HFFc6 (cell line): ENCODE data around the gene TAL2. TPM values are rescaled to one million over a fixed set of nuclear protein-coding genes. Genes with fewer than 3 reads are reported as not detected.

Source experiments
- DNase-seq: peaks from one replicate; pipeline ENCODE4 v3.0.0-alpha.2; 2018
- H3K27ac Mint-ChIP-seq: 2 replicates; pipeline ENCODE4 v1.8.0; 2020; ENCODE audit warnings: mild to moderate bottlenecking, mixed read lengths
- H3K27me3 Mint-ChIP-seq: 2 replicates; pipeline ENCODE4 v1.8.0; 2021; ENCODE audit warnings: mild to moderate bottlenecking, moderate library complexity, mixed read lengths; ENCODE audit not compliant: insufficient read depth
- H3K36me3 Mint-ChIP-seq: 2 replicates; pipeline ENCODE4 v1.8.0; 2021; ENCODE audit warnings: low read depth, mixed read lengths
- H3K4me1 Mint-ChIP-seq: 2 replicates; pipeline ENCODE4 v1.8.0; 2020; ENCODE audit warnings: low read depth, mixed read lengths
- H3K4me3 Mint-ChIP-seq: 2 replicates; pipeline ENCODE4 v1.8.0; 2020; ENCODE audit warnings: mild to moderate bottlenecking, moderate library complexity, mixed read lengths
- H3K9me3 Mint-ChIP-seq: 2 replicates; pipeline ENCODE4 v1.8.0; 2020; ENCODE audit warnings: mild to moderate bottlenecking, mixed read lengths
- CTCF ChIP-seq: fragments of 200-600 bp; sonication (generic); IDR thresholded peaks from 2 replicates; pipeline ENCODE4 v1.5.0; 2021; ENCODE audit warnings: antibody characterized with exemption, mild to moderate bottlenecking
- total RNA-seq, 6 experiments: library from RNA; stranded (reverse); fragmentation: NEBNext Ultra II Directional; extraction: Animal tissue kit (Norgen Biotek cat#: 25700); gene quantifications; 2 replicates in 1 of 6; 3 replicates in 5 of 6; pipeline ENCODE4 v1.2.3, GENCODE V29; 2021

Gene TAL2
- total RNA-seq, 6 experiments from 2014 or later = not detected

GRCh38 chr9:105708405-105708804 is 46.1 kb downstream of the TAL2 start:
- no peaks in the 10 kb centered on the region; the same call in 1 of the 2 replicates for H3K27me3 Mint-ChIP-seq
- H3K9me3 Mint-ChIP-seq = no peaks in the 10 kb centered on the region
- H3K4me1 Mint-ChIP-seq = no peaks in the 10 kb centered on the region
- H3K4me3 Mint-ChIP-seq = no peak overlapping the region
- DNase-seq = no peak
- TF ChIP-seq CTCF = no peak
- no peaks in the 10 kb centered on the region for H3K36me3 Mint-ChIP-seq
- no peak overlapping the region for H3K27ac Mint-ChIP-seq

GRCh38 chr9:105710638-105711037 is 48.4 kb downstream of the TAL2 start:
- H3K36me3 Mint-ChIP-seq = no peaks in the 10 kb centered on the region
- no peaks in the 10 kb centered on the region for H3K4me1 Mint-ChIP-seq
- H3K4me3 Mint-ChIP-seq = no peak overlapping the region
- H3K9me3 Mint-ChIP-seq = no peaks in the 10 kb centered on the region
- no peak for DNase-seq
- TF ChIP-seq CTCF = no peak
- H3K27me3 Mint-ChIP-seq = no peaks in the 10 kb centered on the region; the same call in 1 of the 2 replicates
- no peak overlapping the region for H3K27ac Mint-ChIP-seq

- Mint-ChIP-seq H3K27me3 (no peaks in the 10 kb centered on the region), H3K4me3 (no peak overlapping the region), H3K27ac (no peak overlapping the region), H3K4me1 (no peaks in the 10 kb centered on the region), H3K36me3 (no peaks in the 10 kb centered on the region), H3K9me3 (no peaks in the 10 kb centered on the region)
- no peak for TF ChIP-seq CTCF
- DNase-seq = no peak
These were observed 49.6 kb downstream of the TAL2 start for GRCh38 chr9:105711867-105712266.

DNA sequence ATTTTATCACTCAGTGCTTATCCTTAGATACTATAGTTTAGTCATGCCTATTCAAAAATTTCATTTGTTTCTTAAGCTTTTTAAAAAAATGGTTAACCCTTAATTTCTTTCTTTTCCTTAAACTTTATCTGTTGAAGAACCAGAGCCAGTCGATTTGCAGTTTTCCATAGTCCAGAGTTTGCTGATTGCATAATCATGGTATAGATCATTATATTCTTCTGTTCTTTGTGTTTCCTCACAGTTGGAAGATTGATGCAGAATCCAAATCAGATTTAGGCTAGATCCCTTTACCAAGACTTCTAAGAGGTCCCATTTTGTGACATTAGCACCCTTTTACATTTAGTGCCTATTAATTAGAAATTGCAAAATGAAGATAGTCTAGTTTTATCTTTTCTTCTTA is 50.0 kb downstream of the TAL2 start:
- no peak for TF ChIP-seq CTCF
- Mint-ChIP-seq H3K36me3 (no peaks in the 10 kb centered on the region), H3K27ac (no peak overlapping the region), H3K4me1 (no peaks in the 10 kb centered on the region), H3K27me3 (no peaks in the 10 kb centered on the region), H3K4me3 (no peak overlapping the region), H3K9me3 (no peaks in the 10 kb centered on the region)
- no peak for DNase-seq

Other genes starting within 250 kb of the TAL2 start
- gene FSD1L, start 214.4 kb upstream of the TAL2 start, total RNA-seq = 1 to 10 TPM; 1.6 to 3.0 (median 2.4) TPM
- 10 to 100 TPM; 27.6 to 35.5 (median 30.8) TPM for gene FKTN, start 104.3 kb upstream of the TAL2 start, total RNA-seq
- 10 to 100 TPM in 5 of 6 experiments, 1 to 10 TPM in 1; 10.0 to 13.2 (median 11.5) TPM for gene TMEM38B, start 32.1 kb downstream of the TAL2 start, total RNA-seq